Measurements from ENCODE around the gene ZFC3H1. TPM values are rescaled to one million over a fixed set of nuclear protein-coding genes. Genes with fewer than 3 reads are reported as not detected.

The ZFC3H1 gene
- total and polyA plus RNA-seq, 9 of the 15 experiments (the other 6 are each of a cell fraction or from before 2014, with no cell fraction given): 14.8 to 80.5 (median 22.1) TPM

DNA sequence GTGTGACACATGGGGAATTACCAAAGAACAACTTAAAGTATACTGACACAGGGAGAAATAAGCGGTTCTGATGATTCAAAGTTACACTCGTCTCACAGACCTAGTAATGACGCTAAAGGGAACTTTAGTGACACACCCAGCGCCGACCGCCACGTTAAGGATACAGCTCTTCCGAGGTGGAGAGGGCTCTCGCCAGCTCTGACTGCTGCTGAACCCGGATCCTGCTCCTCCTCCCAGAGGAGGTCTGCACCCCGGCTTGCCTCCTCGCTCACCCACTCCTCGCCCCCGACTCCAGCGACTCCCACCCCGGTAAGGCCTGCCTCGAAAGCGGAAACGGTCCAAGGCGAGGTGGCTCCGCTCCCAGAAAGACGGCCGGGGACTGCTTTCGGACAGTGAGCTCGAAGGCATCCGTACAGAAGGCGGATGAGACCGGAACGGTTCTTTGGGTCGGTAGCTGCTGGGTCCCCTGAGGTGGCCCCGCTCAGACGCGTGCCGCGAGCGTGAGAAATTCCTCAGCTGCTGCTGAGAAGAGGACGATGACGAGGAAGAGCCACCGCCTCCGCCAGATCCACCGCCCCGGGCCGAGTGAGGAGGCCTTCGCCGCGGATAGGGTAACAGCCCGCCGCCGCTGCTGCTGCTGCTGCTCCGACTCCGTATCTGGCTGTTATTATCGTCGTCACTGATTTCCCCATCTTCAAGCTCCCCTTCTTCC, 643 bp downstream of the ZFC3H1 start (continued):
- TF ChIP-seq, protein P1, sequence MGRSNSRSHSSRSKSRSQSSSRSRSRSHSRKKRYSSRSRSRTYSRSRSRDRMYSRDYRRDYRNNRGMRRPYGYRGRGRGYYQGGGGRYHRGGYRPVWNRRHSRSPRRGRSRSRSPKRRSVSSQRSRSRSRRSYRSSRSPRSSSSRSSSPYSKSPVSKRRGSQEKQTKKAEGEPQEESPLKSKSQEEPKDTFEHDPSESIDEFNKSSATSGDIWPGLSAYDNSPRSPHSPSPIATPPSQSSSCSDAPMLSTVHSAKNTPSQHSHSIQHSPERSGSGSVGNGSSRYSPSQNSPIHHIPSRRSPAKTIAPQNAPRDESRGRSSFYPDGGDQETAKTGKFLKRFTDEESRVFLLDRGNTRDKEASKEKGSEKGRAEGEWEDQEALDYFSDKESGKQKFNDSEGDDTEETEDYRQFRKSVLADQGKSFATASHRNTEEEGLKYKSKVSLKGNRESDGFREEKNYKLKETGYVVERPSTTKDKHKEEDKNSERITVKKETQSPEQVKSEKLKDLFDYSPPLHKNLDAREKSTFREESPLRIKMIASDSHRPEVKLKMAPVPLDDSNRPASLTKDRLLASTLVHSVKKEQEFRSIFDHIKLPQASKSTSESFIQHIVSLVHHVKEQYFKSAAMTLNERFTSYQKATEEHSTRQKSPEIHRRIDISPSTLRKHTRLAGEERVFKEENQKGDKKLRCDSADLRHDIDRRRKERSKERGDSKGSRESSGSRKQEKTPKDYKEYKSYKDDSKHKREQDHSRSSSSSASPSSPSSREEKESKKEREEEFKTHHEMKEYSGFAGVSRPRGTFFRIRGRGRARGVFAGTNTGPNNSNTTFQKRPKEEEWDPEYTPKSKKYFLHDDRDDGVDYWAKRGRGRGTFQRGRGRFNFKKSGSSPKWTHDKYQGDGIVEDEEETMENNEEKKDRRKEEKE (IDR thresholded peaks at IDR 0.05; ENCODE audit: borderline replicate concordance in 1 of 2, control insufficient read depth in 1 of 2, low read depth in 2 of 2, low read length in 1 of 2): no peak
- TF ChIP-seq HDAC1 (IDR thresholded peaks at IDR 0.05) (0 out of 4 replicates have a peak, but pooled peaks of 1 of the 2 experiments have one; percentile 37), GTF2B (IDR thresholded peaks at IDR 0.05; ENCODE audit: extremely low read depth, insufficient read length) (no peak), ZNF174 (CRISPR knock-in tag; IDR thresholded peaks at IDR 0.05) (no peak), ZNF354B (CRISPR knock-in tag; IDR thresholded peaks at IDR 0.05) (no peak), FOXM1 (IDR thresholded peaks at IDR 0.05; ENCODE audit: low read depth) (no peak), FOXM1 (CRISPR knock-in tag; IDR thresholded peaks at IDR 0.05; ENCODE audit: low read depth) (peak; percentile 80), L3MBTL2 (IDR thresholded peaks at IDR 0.05) (peak; percentile 64; the same call in 1 of the 2 replicates), CUX1 (CRISPR knock-in tag; IDR thresholded peaks at IDR 0.05) (no peak), SRSF3 (IDR thresholded peaks at IDR 0.05; ENCODE audit: insufficient read depth, low read length) (no peak), ELF4 (CRISPR knock-in tag; IDR thresholded peaks at IDR 0.05) (no peak), EWSR1 (IDR thresholded peaks at IDR 0.05; ENCODE audit: borderline replicate concordance, low read depth, partially characterized antibody) (no peak), NFATC3 (IDR thresholded peaks at IDR 0.05) (no peak), SMARCA4 (IDR thresholded peaks at IDR 0.05) (no peak)
- TF ChIP-seq, protein P2, sequence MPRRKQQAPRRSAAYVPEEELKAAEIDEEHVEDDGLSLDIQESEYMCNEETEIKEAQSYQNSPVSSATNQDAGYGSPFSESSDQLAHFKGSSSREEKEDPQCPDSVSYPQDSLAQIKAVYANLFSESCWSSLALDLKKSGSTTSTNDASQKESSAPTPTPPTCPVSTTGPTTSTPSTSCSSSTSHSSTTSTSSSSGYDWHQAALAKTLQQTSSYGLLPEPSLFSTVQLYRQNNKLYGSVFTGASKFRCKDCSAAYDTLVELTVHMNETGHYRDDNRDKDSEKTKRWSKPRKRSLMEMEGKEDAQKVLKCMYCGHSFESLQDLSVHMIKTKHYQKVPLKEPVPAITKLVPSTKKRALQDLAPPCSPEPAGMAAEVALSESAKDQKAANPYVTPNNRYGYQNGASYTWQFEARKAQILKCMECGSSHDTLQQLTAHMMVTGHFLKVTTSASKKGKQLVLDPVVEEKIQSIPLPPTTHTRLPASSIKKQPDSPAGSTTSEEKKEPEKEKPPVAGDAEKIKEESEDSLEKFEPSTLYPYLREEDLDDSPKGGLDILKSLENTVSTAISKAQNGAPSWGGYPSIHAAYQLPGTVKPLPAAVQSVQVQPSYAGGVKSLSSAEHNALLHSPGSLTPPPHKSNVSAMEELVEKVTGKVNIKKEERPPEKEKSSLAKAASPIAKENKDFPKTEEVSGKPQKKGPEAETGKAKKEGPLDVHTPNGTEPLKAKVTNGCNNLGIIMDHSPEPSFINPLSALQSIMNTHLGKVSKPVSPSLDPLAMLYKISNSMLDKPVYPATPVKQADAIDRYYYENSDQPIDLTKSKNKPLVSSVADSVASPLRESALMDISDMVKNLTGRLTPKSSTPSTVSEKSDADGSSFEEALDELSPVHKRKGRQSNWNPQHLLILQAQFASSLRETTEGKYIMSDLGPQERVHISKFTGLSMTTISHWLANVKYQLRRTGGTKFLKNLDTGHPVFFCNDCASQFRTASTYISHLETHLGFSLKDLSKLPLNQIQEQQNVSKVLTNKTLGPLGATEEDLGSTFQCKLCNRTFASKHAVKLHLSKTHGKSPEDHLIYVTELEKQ (CRISPR knock-in tag; IDR thresholded peaks at IDR 0.05): no peak

Data from K562 (cell line).